CD8-positive, alpha-beta memory T cell (primary cell): ENCODE data around the gene SUGT1. TPM values are rescaled to one million over a fixed set of nuclear protein-coding genes. Genes with fewer than 3 reads are reported as not detected.
A peak's percentile ranks its signal among the peaks of the same experiment; 100 is the strongest.

Experiments
- CTCF ChIA-PET: fragments of 350-600 bp; sonication (Branson Sonifier 250); formaldehyde crosslinking; loops from one replicate; lab custom pipeline; 2021; ENCODE audit warnings: antibody characterized with exemption; lab: Charles Lee
- POLR2A ChIA-PET: fragments of 350-600 bp; sonication (Branson Sonifier 250); formaldehyde crosslinking; loops from one replicate; lab custom pipeline; 2021; ENCODE audit warnings: antibody characterized with exemption; lab: Charles Lee
- DNase-seq, 5 donors: peaks; one replicate each; pipeline versions ENCODE4 v3.0.0 to v3.0.0-alpha.2; 2020 to 2022; ENCODE audit warnings: mixed read lengths in 1 of 5
- H3K27ac ChIP-seq: one replicate; pipeline ENCODE4 v1.7.0; 2013; ENCODE audit warnings: low read depth, mild to moderate bottlenecking, low read length, moderate library complexity
- H3K27me3 ChIP-seq: 2 replicates; pipeline ENCODE4 v1.7.0; 2013; ENCODE audit warnings: low read length, mild to moderate bottlenecking; ENCODE audit not compliant: insufficient read depth, poor library complexity, severe bottlenecking
- H3K36me3 ChIP-seq: 2 replicates; pipeline ENCODE4 v1.7.0; 2013; ENCODE audit warnings: mild to moderate bottlenecking, low read length, moderate library complexity; ENCODE audit not compliant: insufficient read depth
- H3K4me1 ChIP-seq: 2 replicates; pipeline ENCODE4 v1.7.0; 2013; ENCODE audit warnings: mild to moderate bottlenecking, low read length, moderate library complexity; ENCODE audit not compliant: insufficient read depth
- H3K4me3 ChIP-seq: 2 replicates; pipeline ENCODE4 v1.7.0; 2013; ENCODE audit warnings: mild to moderate bottlenecking, low read length
- H3K9me3 ChIP-seq: 2 replicates; pipeline ENCODE4 v1.7.0; 2013; ENCODE audit warnings: mild to moderate bottlenecking, low read length
- H3K27ac Mint-ChIP-seq, 8 donors: one replicate each; pipeline ENCODE4 v1.8.0; 2020 to 2021; ENCODE audit warnings: mixed read lengths in 8 of 8, mild to moderate bottlenecking in 6 of 8, inconsistent platforms in 3 of 8, moderate library complexity in 3 of 8
- H3K27me3 Mint-ChIP-seq, 2 donors: one replicate each; pipeline ENCODE4 v1.8.0; 2020 to 2021; ENCODE audit warnings: mixed read lengths in 2 of 2, mild to moderate bottlenecking in 1 of 2, moderate library complexity in 1 of 2
- H3K36me3 Mint-ChIP-seq, 3 donors: one replicate each; pipeline ENCODE4 v1.8.0; 2020 to 2021; ENCODE audit warnings: mixed read lengths in 3 of 3, inconsistent platforms in 1 of 3, mild to moderate bottlenecking in 1 of 3
- H3K4me1 Mint-ChIP-seq, 3 donors: one replicate each; pipeline ENCODE4 v1.8.0; 2020 to 2021; ENCODE audit warnings: mixed read lengths in 3 of 3, inconsistent platforms in 1 of 3, mild to moderate bottlenecking in 1 of 3
- H3K4me3 Mint-ChIP-seq, 7 donors: one replicate each; pipeline ENCODE4 v1.8.0; 2020 to 2021; ENCODE audit warnings: mixed read lengths in 7 of 7, mild to moderate bottlenecking in 6 of 7, moderate library complexity in 4 of 7, inconsistent platforms in 2 of 7
- H3K9me3 Mint-ChIP-seq, 5 donors: one replicate each; pipeline ENCODE4 v1.8.0; 2020 to 2022; ENCODE audit warnings: mixed read lengths in 5 of 5, mild to moderate bottlenecking in 3 of 5, moderate library complexity in 2 of 5, inconsistent platforms in 1 of 5
- polyA plus RNA-seq: library from polyadenylated mRNA; unstranded; fragments of 300-500 nt; fragmentation: Illumina TruSeq; gene quantifications from one replicate; pipeline ENCODE4 v1.2.3, GENCODE V29; 2021
- total RNA-seq, 2 experiments: library from RNA; stranded (reverse); gene quantifications; one replicate each; pipeline ENCODE4 v1.2.3, GENCODE V29; 2021

SUGT1 gene
- total and polyA plus RNA-seq, 3 experiments from 2014 or later, result 54.8 to 71.1 (median 66.7) TPM

- Mint-ChIP-seq H3K27me3 (no peaks in the 10 kb centered on the region), H3K4me1 (peaks cover 0 to 13% (median 12%) of the 10 kb centered on the region in 3 donors), H3K27ac (peak overlapping the region in 1 of 8 donors; percentile 21), H3K4me3 (no peak overlapping the region), H3K9me3 (peaks cover 0 to 2% (median 0%) of the 10 kb centered on the region in 5 donors), H3K36me3 (peaks cover 4 to 33% (median 8%) of the 10 kb centered on the region in 3 donors)
- H3K4me1 ChIP-seq, result peaks cover 13% of the 10 kb centered on the region
- H3K9me3 ChIP-seq, result no peaks in the 10 kb centered on the region
- DNase-seq, result no peak
- H3K27me3 ChIP-seq, result no peaks in the 10 kb centered on the region
- no peak overlapping the region for H3K4me3 ChIP-seq
- CTCF ChIA-PET, result no interaction called here
- H3K36me3 ChIP-seq, result peaks cover 4% of the 10 kb centered on the region
- no peak overlapping the region for H3K27ac ChIP-seq
- POLR2A ChIA-PET, result no interaction called here
These were observed 5.7 kb upstream of the SUGT1 start for GRCh38 chr13:52646967-52647366.

- DNase-seq, result no peak
- POLR2A ChIA-PET, result no interaction called here
- Histone ChIP-seq H3K36me3 (no peaks in the 10 kb centered on the region), H3K27me3 (no peaks in the 10 kb centered on the region), H3K27ac (no peak overlapping the region), H3K9me3 (no peaks in the 10 kb centered on the region), H3K4me3 (no peak overlapping the region), H3K4me1 (peaks cover 36% of the 10 kb centered on the region)
- Mint-ChIP-seq H3K27me3 (no peaks in the 10 kb centered on the region), H3K9me3 (peaks cover 0 to 2% (median 0%) of the 10 kb centered on the region in 5 donors), H3K36me3 (peaks cover 4 to 13% (median 4%) of the 10 kb centered on the region in 3 donors), H3K4me1 (peaks cover 0 to 13% (median 12%) of the 10 kb centered on the region in 3 donors), H3K4me3 (peak overlapping the region in 1 of 7 donors; percentile 28), H3K27ac (peak overlapping the region in 4 of 8 donors; percentile 24 to 78 (median 66))
- CTCF ChIA-PET, result no interaction called here
These were observed 1.9 kb upstream of the SUGT1 start for GRCh38 chr13:52650731-52651130.

GRCh38 chr13:52651897-52652195 is 790 bp upstream of the SUGT1 start:
- peak overlapping the region; percentile 82 for H3K4me3 ChIP-seq
- ChIA-PET POLR2A (interaction anchor here (1.1 to 3.4 kb wide), 6 partner anchors 12 to 1199 kb away, joined by 3 to 48 read pairs (median 4); partner anchors contain the start of genes INTS6 and VPS36), CTCF (interaction anchor here (0.7 to 3.6 kb wide), 7 partner anchors 13 to 201 kb away, joined by 3 to 38 read pairs (median 3); no protein-coding TSS in a partner anchor)
- DNase-seq, result no peak
- H3K9me3 ChIP-seq, result no peaks in the 10 kb centered on the region
- Mint-ChIP-seq H3K27me3 (no peaks in the 10 kb centered on the region), H3K4me3 (no peak overlapping the region), H3K36me3 (peaks cover 4 to 13% (median 4%) of the 10 kb centered on the region in 3 donors), H3K4me1 (peaks cover 0 to 13% (median 12%) of the 10 kb centered on the region in 3 donors), H3K9me3 (peaks cover 0 to 2% (median 0%) of the 10 kb centered on the region in 5 donors), H3K27ac (no peak overlapping the region)
- H3K27ac ChIP-seq, result peak overlapping the region; percentile 98
- H3K36me3 ChIP-seq, result no peaks in the 10 kb centered on the region
- peaks cover 43% of the 10 kb centered on the region for H3K4me1 ChIP-seq
- no peaks in the 10 kb centered on the region for H3K27me3 ChIP-seq

GRCh38 chr13:52652980-52653303 is 306 bp downstream of the SUGT1 start:
- Mint-ChIP-seq H3K27ac (no peak overlapping the region), H3K4me1 (peaks cover 0 to 13% (median 12%) of the 10 kb centered on the region in 3 donors), H3K36me3 (peaks cover 4 to 17% (median 4%) of the 10 kb centered on the region in 3 donors), H3K9me3 (peaks cover 0 to 2% (median 0%) of the 10 kb centered on the region in 5 donors), H3K27me3 (no peaks in the 10 kb centered on the region), H3K4me3 (no peak overlapping the region)
- ChIA-PET POLR2A (interaction anchor here (0.8 to 3.4 kb wide), 7 partner anchors 32 to 1200 kb away, joined by 3 to 48 read pairs (median 5); partner anchors contain the start of genes INTS6 and VPS36), CTCF (interaction anchor here (1.0 to 3.6 kb wide), 11 partner anchors 9 to 203 kb away, joined by 3 to 38 read pairs (median 5); partner anchors contain the start of gene VPS36)
- no peaks in the 10 kb centered on the region for H3K9me3 ChIP-seq
- DNase-seq, result no peak
- peaks cover 43% of the 10 kb centered on the region for H3K4me1 ChIP-seq
- H3K4me3 ChIP-seq, result peak overlapping the region; percentile 82
- H3K27ac ChIP-seq, result peak overlapping the region; percentile 98
- H3K27me3 ChIP-seq, result no peaks in the 10 kb centered on the region
- H3K36me3 ChIP-seq, result no peaks in the 10 kb centered on the region

- Histone ChIP-seq H3K9me3 (no peaks in the 10 kb centered on the region), H3K27me3 (no peaks in the 10 kb centered on the region), H3K36me3 (peaks cover 17% of the 10 kb centered on the region), H3K4me1 (peaks cover 19% of the 10 kb centered on the region), H3K27ac (no peak overlapping the region), H3K4me3 (no peak overlapping the region)
- Mint-ChIP-seq H3K4me1 (peaks cover 0 to 5% (median 0%) of the 10 kb centered on the region in 3 donors), H3K9me3 (no peaks in the 10 kb centered on the region), H3K36me3 (peaks cover 0 to 52% (median 15%) of the 10 kb centered on the region in 3 donors), H3K27ac (peak overlapping the region in 1 of 8 donors; percentile 2), H3K27me3 (no peaks in the 10 kb centered on the region), H3K4me3 (no peak overlapping the region)
- CTCF ChIA-PET, result no interaction called here
- DNase-seq, result no peak
- POLR2A ChIA-PET, result no interaction called here
These were observed 6.7 kb downstream of the SUGT1 start for GRCh38 chr13:52659340-52659739.

GRCh38 chr13:52664272-52664671 is 11.6 kb downstream of the SUGT1 start:
- Histone ChIP-seq H3K4me1 (no peaks in the 10 kb centered on the region), H3K4me3 (no peak overlapping the region), H3K9me3 (no peaks in the 10 kb centered on the region), H3K27ac (no peak overlapping the region), H3K36me3 (peaks cover 25% of the 10 kb centered on the region), H3K27me3 (no peaks in the 10 kb centered on the region)
- no peak overlapping the region for H3K4me3 Mint-ChIP-seq
- H3K27me3 Mint-ChIP-seq, result no peaks in the 10 kb centered on the region
- POLR2A ChIA-PET, result no interaction called here
- H3K4me1 Mint-ChIP-seq, result peaks cover 0 to 24% (median 5%) of the 10 kb centered on the region in 3 donors
- CTCF ChIA-PET, result interaction anchor here (2.6 kb wide), 1 partner anchor 11 kb away, joined by 20 read pairs; the partner anchor contains the start of gene SUGT1
- H3K9me3 Mint-ChIP-seq, result no peaks in the 10 kb centered on the region
- H3K36me3 Mint-ChIP-seq, result peaks cover 3 to 88% (median 22%) of the 10 kb centered on the region in 3 donors
- H3K27ac Mint-ChIP-seq, result peak overlapping the region in 1 of 8 donors; percentile 11
- DNase-seq, result no peak

- Mint-ChIP-seq H3K9me3 (no peaks in the 10 kb centered on the region), H3K4me3 (no peak overlapping the region), H3K27me3 (no peaks in the 10 kb centered on the region), H3K36me3 (peaks cover 3 to 87% (median 17%) of the 10 kb centered on the region in 3 donors), H3K4me1 (peaks cover 0 to 22% (median 5%) of the 10 kb centered on the region in 3 donors), H3K27ac (peak overlapping the region in 2 of 8 donors; percentile 26 to 71)
- Histone ChIP-seq H3K36me3 (peaks cover 25% of the 10 kb centered on the region), H3K4me3 (no peak overlapping the region), H3K27ac (no peak overlapping the region), H3K9me3 (no peaks in the 10 kb centered on the region), H3K27me3 (no peaks in the 10 kb centered on the region), H3K4me1 (no peaks in the 10 kb centered on the region)
- DNase-seq, result peak in 1 of 5 donors; percentile 11
- POLR2A ChIA-PET, result no interaction called here
- CTCF ChIA-PET, result interaction anchor here (0.8 to 2.6 kb wide), 4 partner anchors 13 to 303 kb away, joined by 3 to 20 read pairs (median 4); partner anchors contain the start of gene SUGT1
These were observed 12.7 kb downstream of the SUGT1 start for GRCh38 chr13:52665325-52665724.

GRCh38 chr13:52669677-52670076 is 17.0 kb downstream of the SUGT1 start:
- ChIA-PET POLR2A (no interaction called here), CTCF (no interaction called here)
- no peak overlapping the region for H3K4me3 Mint-ChIP-seq
- H3K36me3 Mint-ChIP-seq, result peaks cover 3 to 79% (median 11%) of the 10 kb centered on the region in 3 donors
- no peak overlapping the region for H3K27ac Mint-ChIP-seq
- Histone ChIP-seq H3K36me3 (peaks cover 5% of the 10 kb centered on the region), H3K4me1 (no peaks in the 10 kb centered on the region), H3K27me3 (no peaks in the 10 kb centered on the region), H3K4me3 (no peak overlapping the region), H3K9me3 (no peaks in the 10 kb centered on the region), H3K27ac (no peak overlapping the region)
- H3K4me1 Mint-ChIP-seq, result peaks cover 9 to 36% (median 20%) of the 10 kb centered on the region in 3 donors
- no peak for DNase-seq
- no peaks in the 10 kb centered on the region for H3K9me3 Mint-ChIP-seq
- no peaks in the 10 kb centered on the region for H3K27me3 Mint-ChIP-seq
